WTC11 (cell line): ENCODE measurements around the gene TOM1L2.

Source experiments
- CTCF ChIP-seq: fragments of 200-600 bp; IDR thresholded peaks from 2 replicates; pipeline ENCODE4 v1.8.0; 2022; ENCODE audit warnings: antibody characterized with exemption
- MLX ChIP-seq: sonication (generic); formaldehyde crosslinking; IDR thresholded peaks from 2 replicates; pipeline ENCODE4 v1.8.1; 2023; ENCODE audit warnings: mild to moderate bottlenecking, missing genetic modification reagents, moderate library complexity
- ZNF138 ChIP-seq: sonication (generic); formaldehyde crosslinking; conservative IDR thresholded peaks from 2 replicates; pipeline ENCODE4 v1.8.1; 2022; ENCODE audit warnings: mild to moderate bottlenecking, moderate library complexity, missing genetic modification reagents
- TF ChIP-seq, protein P1 (sequence below): sonication (generic); formaldehyde crosslinking; conservative IDR thresholded peaks from 2 replicates; pipeline ENCODE4 v1.8.1; 2023; ENCODE audit warnings: mild to moderate bottlenecking, low read depth, missing genetic modification reagents, moderate library complexity
- TF ChIP-seq, protein P2 (sequence below): sonication (generic); formaldehyde crosslinking; IDR thresholded peaks from 2 replicates; pipeline ENCODE4 v1.8.1; 2023; ENCODE audit warnings: mild to moderate bottlenecking, moderate library complexity, missing genetic modification reagents

- TF ChIP-seq CTCF (no peak), ZNF138 (CRISPR knock-in tag) (no peak), MLX (CRISPR knock-in tag) (no peak)
- TF ChIP-seq, protein P1, sequence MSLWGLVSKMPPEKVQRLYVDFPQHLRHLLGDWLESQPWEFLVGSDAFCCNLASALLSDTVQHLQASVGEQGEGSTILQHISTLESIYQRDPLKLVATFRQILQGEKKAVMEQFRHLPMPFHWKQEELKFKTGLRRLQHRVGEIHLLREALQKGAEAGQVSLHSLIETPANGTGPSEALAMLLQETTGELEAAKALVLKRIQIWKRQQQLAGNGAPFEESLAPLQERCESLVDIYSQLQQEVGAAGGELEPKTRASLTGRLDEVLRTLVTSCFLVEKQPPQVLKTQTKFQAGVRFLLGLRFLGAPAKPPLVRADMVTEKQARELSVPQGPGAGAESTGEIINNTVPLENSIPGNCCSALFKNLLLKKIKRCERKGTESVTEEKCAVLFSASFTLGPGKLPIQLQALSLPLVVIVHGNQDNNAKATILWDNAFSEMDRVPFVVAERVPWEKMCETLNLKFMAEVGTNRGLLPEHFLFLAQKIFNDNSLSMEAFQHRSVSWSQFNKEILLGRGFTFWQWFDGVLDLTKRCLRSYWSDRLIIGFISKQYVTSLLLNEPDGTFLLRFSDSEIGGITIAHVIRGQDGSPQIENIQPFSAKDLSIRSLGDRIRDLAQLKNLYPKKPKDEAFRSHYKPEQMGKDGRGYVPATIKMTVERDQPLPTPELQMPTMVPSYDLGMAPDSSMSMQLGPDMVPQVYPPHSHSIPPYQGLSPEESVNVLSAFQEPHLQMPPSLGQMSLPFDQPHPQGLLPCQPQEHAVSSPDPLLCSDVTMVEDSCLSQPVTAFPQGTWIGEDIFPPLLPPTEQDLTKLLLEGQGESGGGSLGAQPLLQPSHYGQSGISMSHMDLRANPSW (CRISPR knock-in tag): no peak
- TF ChIP-seq, protein P2, sequence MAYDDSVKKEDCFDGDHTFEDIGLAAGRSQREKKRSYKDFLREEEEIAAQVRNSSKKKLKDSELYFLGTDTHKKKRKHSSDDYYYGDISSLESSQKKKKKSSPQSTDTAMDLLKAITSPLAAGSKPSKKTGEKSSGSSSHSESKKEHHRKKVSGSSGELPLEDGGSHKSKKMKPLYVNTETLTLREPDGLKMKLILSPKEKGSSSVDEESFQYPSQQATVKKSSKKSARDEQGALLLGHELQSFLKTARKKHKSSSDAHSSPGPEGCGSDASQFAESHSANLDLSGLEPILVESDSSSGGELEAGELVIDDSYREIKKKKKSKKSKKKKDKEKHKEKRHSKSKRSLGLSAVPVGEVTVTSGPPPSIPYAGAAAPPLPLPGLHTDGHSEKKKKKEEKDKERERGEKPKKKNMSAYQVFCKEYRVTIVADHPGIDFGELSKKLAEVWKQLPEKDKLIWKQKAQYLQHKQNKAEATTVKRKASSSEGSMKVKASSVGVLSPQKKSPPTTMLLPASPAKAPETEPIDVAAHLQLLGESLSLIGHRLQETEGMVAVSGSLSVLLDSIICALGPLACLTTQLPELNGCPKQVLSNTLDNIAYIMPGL (CRISPR knock-in tag): no peak
Observed at GRCh38 chr17:17865035-17865434, 107.2 kb downstream of the TOM1L2 start.
